Activated T-cell treated with anti-CD3 and anti-CD28 coated beads, Interleukin-2, amount 50 U/mL, for 72 hours (primary cell): ENCODE data around the gene SUPV3L1. TPM values are rescaled to one million over a fixed set of nuclear protein-coding genes. Genes with fewer than 3 reads are reported as not detected.

Experiments
- ATAC-seq, 2 donors: fragments of 150-1000 bp; cut with Tn5 transposase; replicated peaks in 1 of 2; 2 replicates each; pipeline ENCODE4 v1.10.0; 2021; ENCODE audit warnings: moderate library complexity in 2 of 2, mild to moderate bottlenecking in 1 of 2
- DNase-seq, 2 donors: peaks; one replicate each; pipeline ENCODE4 v3.0.0; 2021 to 2022; ENCODE audit warnings: mixed read lengths in 1 of 2
- H3K27ac Mint-ChIP-seq: one replicate; pipeline ENCODE4 v1.8.0; 2022; ENCODE audit warnings: mild to moderate bottlenecking, moderate library complexity, mixed read lengths
- H3K27me3 Mint-ChIP-seq: one replicate; pipeline ENCODE4 v1.8.0; 2022; ENCODE audit warnings: low read depth, mixed read lengths
- H3K36me3 Mint-ChIP-seq, 2 donors: one replicate each; pipeline ENCODE4 v1.8.0; 2022; ENCODE audit warnings: mixed read lengths in 2 of 2, mild to moderate bottlenecking in 1 of 2; ENCODE audit not compliant: insufficient read depth in 2 of 2
- H3K4me1 Mint-ChIP-seq: one replicate; pipeline ENCODE4 v1.8.0; 2022; ENCODE audit warnings: low read depth, mixed read lengths
- H3K4me3 Mint-ChIP-seq, 2 donors: one replicate each; pipeline ENCODE4 v1.8.0; 2022; ENCODE audit warnings: mild to moderate bottlenecking in 2 of 2, mixed read lengths in 2 of 2, moderate library complexity in 2 of 2
- H3K9me3 Mint-ChIP-seq, 2 donors: one replicate each; pipeline ENCODE4 v1.8.0; 2022; ENCODE audit warnings: mixed read lengths in 2 of 2
- total RNA-seq, 2 donors: library from RNA; stranded (reverse); gene quantifications; one replicate each; pipeline ENCODE4 v1.2.3, GENCODE V29; 2022

SUPV3L1 gene
- total RNA-seq, 2 donors from 2014 or later: 65.2 to 67.5 TPM

- no peak for DNase-seq
- peak overlapping the region in 1 of 2 donors; percentile 63 for H3K4me3 Mint-ChIP-seq
- peaks cover 63% of the 10 kb centered on the region for H3K4me1 Mint-ChIP-seq
- no peaks in the 10 kb centered on the region for H3K36me3 Mint-ChIP-seq
- ATAC-seq: no peak
- peak overlapping the region; percentile 13 for H3K27ac Mint-ChIP-seq
- peaks cover 8% of the 10 kb centered on the region for H3K27me3 Mint-ChIP-seq
- no peaks in the 10 kb centered on the region for H3K9me3 Mint-ChIP-seq
Measured at GRCh38 chr10:69224862-69225657, 45.0 kb downstream of the SUPV3L1 start.

DNA sequence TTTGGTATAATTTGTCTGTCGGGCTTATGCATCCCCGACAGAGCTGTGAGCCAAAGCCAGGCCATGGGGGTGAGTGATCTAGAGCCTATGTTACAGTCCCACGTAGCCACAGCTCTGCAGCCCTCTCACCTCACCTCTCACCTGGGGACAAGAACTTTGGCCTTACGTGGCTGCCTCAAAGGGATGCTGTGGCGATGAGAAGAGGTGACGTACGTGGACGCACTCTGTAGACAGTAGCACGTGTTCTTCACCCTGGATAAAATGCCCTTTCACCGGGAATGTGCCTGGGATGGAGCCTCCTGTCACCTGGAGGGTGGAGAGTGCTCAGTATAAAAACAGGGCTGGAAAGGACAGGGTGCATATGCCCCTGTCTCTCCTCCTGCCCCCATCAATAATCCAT, 45.6 kb downstream of the SUPV3L1 start:
- Mint-ChIP-seq H3K36me3 (no peaks in the 10 kb centered on the region), H3K4me1 (peaks cover 65% of the 10 kb centered on the region), H3K27me3 (peaks cover 3% of the 10 kb centered on the region), H3K4me3 (no peak overlapping the region), H3K9me3 (no peaks in the 10 kb centered on the region), H3K27ac (no peak overlapping the region)
- DNase-seq (no peak), ATAC-seq (no peak)

DNA sequence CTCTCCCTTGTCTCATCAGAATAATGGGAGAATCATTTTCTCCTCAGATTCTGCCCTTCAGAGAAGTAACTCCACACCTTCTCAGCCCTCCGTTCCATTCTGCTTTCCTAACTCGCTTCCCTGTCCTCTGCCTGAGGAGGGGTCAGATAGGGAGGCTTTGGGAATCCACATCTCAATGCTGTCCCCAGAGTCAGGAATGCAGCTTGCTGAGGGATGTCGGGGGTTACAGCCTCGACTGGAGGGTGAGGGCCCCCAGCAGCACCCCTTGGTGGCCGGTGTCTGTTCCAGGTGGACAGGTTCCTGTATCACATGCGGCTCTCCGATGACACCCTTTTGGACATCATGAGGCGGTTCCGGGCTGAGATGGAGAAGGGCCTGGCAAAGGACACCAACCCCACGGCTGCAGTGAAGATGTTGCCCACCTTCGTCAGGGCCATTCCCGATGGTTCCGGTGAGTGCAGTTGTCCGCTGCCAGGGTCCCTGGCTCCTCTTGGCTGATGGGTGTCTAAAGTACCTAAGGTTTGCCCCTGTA, 47.0 kb downstream of the SUPV3L1 start:
- Mint-ChIP-seq H3K27me3 (peaks cover 9% of the 10 kb centered on the region), H3K27ac (no peak overlapping the region), H3K9me3 (no peaks in the 10 kb centered on the region), H3K36me3 (no peaks in the 10 kb centered on the region), H3K4me1 (peaks cover 64% of the 10 kb centered on the region), H3K4me3 (no peak overlapping the region)
- ATAC-seq (no peak), DNase-seq (no peak)

GRCh38 chr10:69228151-69228550, 48.1 kb downstream of the SUPV3L1 start:
- H3K27ac Mint-ChIP-seq: peak overlapping the region; percentile 99
- peaks cover 64% of the 10 kb centered on the region for H3K4me1 Mint-ChIP-seq

GRCh38 chr10:69229616-69229916, 49.5 kb downstream of the SUPV3L1 start:
- Mint-ChIP-seq H3K4me1 (peaks cover 63% of the 10 kb centered on the region), H3K27ac (peak overlapping the region; percentile 99), H3K36me3 (no peaks in the 10 kb centered on the region), H3K4me3 (peak overlapping the region; percentile 82 to 98), H3K9me3 (no peaks in the 10 kb centered on the region), H3K27me3 (peaks cover 9% of the 10 kb centered on the region)
- DNase-seq (no peak), ATAC-seq (no peak)

More at GRCh38 chr10:69228151-69228550, 48.1 kb downstream of the SUPV3L1 start:
- peaks cover 9% of the 10 kb centered on the region for H3K27me3 Mint-ChIP-seq
- no peaks in the 10 kb centered on the region for H3K9me3 Mint-ChIP-seq
- DNase-seq (no peak), ATAC-seq (no peak)
- H3K4me3 Mint-ChIP-seq: peak overlapping the region; percentile 82 to 98
- H3K36me3 Mint-ChIP-seq: no peaks in the 10 kb centered on the region

DNA sequence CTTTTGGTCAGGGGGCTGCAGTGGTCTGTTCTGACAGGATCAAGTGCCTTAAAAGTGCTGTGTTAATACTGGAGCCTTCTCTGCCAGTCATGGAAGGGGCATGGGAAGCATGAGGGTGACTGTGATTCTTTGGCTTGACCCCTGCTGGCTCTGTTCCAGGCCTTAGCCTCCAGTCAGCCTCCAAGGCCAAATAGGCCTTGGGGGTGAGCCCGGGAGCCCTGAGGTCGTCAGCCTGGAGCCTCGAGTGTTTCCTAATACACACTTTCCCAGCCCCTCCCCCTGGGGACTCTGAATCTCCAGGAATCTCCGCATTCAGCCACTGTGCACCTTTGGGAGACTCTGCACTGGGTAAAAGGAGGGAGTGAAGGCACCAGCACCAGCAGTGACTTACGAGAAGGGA, 50.1 kb downstream of the SUPV3L1 start:
- Mint-ChIP-seq H3K4me1 (peaks cover 57% of the 10 kb centered on the region), H3K4me3 (peak overlapping the region; percentile 82 to 98), H3K9me3 (no peaks in the 10 kb centered on the region), H3K27me3 (peaks cover 9% of the 10 kb centered on the region), H3K27ac (peak overlapping the region; percentile 99), H3K36me3 (no peaks in the 10 kb centered on the region)
- DNase-seq (no peak), ATAC-seq (no peak)

GRCh38 chr10:69232252-69232651, 52.2 kb downstream of the SUPV3L1 start:
- no peaks in the 10 kb centered on the region for H3K9me3 Mint-ChIP-seq

GRCh38 chr10:69232736-69233480, 52.9 kb downstream of the SUPV3L1 start:
- Mint-ChIP-seq H3K4me3 (peak overlapping the region; percentile 29 to 70), H3K4me1 (peaks cover 55% of the 10 kb centered on the region), H3K36me3 (no peaks in the 10 kb centered on the region), H3K27ac (no peak overlapping the region), H3K9me3 (no peaks in the 10 kb centered on the region), H3K27me3 (peaks cover 9% of the 10 kb centered on the region)
- ATAC-seq (no peak), DNase-seq (peak in 1 of 2 donors; percentile 14)

More at GRCh38 chr10:69232252-69232651, 52.2 kb downstream of the SUPV3L1 start:
- Mint-ChIP-seq H3K27ac (no peak overlapping the region), H3K27me3 (peaks cover 9% of the 10 kb centered on the region), H3K4me1 (peaks cover 55% of the 10 kb centered on the region), H3K36me3 (no peaks in the 10 kb centered on the region), H3K4me3 (peak overlapping the region in 1 of 2 donors; percentile 70)
- ATAC-seq (no peak), DNase-seq (no peak)

- no peak overlapping the region for H3K27ac Mint-ChIP-seq
- no peak overlapping the region for H3K4me3 Mint-ChIP-seq
- ATAC-seq: no peak
- DNase-seq: no peak
- H3K9me3 Mint-ChIP-seq: no peaks in the 10 kb centered on the region
- H3K4me1 Mint-ChIP-seq: peaks cover 43% of the 10 kb centered on the region
- H3K27me3 Mint-ChIP-seq: peaks cover 9% of the 10 kb centered on the region
- H3K36me3 Mint-ChIP-seq: no peaks in the 10 kb centered on the region
Measured at GRCh38 chr10:69234447-69234846, 54.4 kb downstream of the SUPV3L1 start.

DNA sequence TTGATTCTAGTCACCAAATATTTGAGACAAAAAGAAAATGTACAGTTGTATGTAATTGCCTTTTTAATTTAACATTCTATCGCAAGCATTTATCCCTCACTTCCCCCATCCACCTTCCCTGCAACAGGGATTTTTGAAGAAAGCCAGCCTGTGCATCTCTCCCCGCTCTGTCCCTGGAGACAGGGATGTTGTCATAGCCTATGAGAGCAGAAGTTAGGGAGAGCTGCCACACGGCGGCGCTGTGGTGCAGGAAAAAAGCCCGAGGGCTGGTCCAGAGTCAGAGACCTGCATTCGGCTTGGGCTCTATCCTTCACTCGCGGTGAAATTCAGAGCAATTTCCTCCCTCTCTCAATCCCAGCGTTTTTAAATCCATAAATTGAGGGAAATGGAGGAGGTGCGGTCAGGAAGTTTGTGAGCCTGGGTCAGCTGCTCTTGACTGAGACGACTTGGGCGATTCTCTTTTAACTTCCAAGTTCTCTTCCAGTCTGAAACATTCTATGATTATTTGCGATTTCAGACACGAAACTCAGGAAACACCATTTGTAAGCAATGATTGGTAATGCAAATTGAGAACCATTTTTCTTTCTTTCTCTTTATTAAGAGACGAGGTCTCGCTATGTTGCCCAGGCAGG, 57.6 kb downstream of the SUPV3L1 start:
- H3K27ac Mint-ChIP-seq: no peak overlapping the region

GRCh38 chr10:69239136-69239535, 59.1 kb downstream of the SUPV3L1 start:
- DNase-seq (no peak), ATAC-seq (no peak)
- peaks cover 19% of the 10 kb centered on the region for H3K4me1 Mint-ChIP-seq
- H3K27ac Mint-ChIP-seq: no peak overlapping the region
- no peaks in the 10 kb centered on the region for H3K27me3 Mint-ChIP-seq
- H3K36me3 Mint-ChIP-seq: no peaks in the 10 kb centered on the region
- H3K9me3 Mint-ChIP-seq: no peaks in the 10 kb centered on the region
- no peak overlapping the region for H3K4me3 Mint-ChIP-seq

More for the DNA sequence above, 57.6 kb downstream of the SUPV3L1 start:
- no peaks in the 10 kb centered on the region for H3K27me3 Mint-ChIP-seq
- peaks cover 27% of the 10 kb centered on the region for H3K4me1 Mint-ChIP-seq
- DNase-seq (peak; percentile 86 to 91), ATAC-seq (peak; percentile 97 to 98)
- H3K9me3 Mint-ChIP-seq: no peaks in the 10 kb centered on the region
- H3K4me3 Mint-ChIP-seq: no peak overlapping the region
- no peaks in the 10 kb centered on the region for H3K36me3 Mint-ChIP-seq

- Mint-ChIP-seq H3K36me3 (no peaks in the 10 kb centered on the region), H3K27me3 (no peaks in the 10 kb centered on the region), H3K9me3 (no peaks in the 10 kb centered on the region), H3K27ac (no peak overlapping the region), H3K4me3 (no peak overlapping the region), H3K4me1 (peaks cover 19% of the 10 kb centered on the region)
- ATAC-seq: no peak
- DNase-seq: no peak
Measured at GRCh38 chr10:69239816-69240434, 59.9 kb downstream of the SUPV3L1 start.
